ENCODE results near the gene GATAD1.

DNA sequence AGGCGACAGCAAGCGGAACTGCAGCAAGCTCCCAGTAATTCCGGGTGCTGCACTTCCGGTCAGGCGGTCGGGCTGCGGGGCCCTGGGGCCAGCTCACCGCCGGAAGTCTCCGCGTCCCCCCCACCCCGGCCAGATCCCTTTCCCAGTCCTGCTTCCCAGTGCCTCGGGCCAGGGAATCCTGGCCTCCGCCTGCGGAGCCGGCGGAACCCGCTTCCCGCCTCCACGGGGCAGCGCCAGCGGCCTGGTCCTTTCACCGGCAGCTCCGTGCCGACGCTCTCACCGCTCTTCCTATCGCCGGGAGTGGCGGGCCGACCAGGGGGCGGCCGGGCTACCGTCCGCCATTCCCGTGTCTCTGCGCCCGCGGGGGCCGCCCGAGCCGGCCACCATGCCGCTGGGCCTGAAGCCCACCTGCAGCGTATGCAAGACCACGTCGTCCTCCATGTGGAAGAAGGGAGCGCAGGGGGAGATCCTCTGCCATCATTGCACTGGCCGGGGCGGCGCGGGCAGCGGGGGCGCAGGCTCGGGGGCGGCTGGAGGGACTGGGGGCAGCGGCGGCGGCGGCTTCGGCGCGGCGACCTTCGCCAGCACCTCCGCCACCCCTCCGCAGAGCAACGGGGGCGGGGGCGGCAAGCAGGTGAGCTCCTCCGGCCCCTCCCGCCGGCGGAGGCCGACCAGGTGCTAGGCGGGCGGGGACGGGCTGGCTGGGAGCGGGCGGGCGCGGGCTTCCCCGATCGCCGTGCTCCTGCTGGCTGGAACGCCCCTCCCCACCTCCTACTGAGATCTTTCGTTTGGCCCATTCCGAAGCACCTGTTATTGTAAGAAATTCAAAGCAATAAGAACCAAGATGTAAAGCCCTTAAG is at the start of gene GATAD1:
- TF ChIP-seq, protein P1, sequence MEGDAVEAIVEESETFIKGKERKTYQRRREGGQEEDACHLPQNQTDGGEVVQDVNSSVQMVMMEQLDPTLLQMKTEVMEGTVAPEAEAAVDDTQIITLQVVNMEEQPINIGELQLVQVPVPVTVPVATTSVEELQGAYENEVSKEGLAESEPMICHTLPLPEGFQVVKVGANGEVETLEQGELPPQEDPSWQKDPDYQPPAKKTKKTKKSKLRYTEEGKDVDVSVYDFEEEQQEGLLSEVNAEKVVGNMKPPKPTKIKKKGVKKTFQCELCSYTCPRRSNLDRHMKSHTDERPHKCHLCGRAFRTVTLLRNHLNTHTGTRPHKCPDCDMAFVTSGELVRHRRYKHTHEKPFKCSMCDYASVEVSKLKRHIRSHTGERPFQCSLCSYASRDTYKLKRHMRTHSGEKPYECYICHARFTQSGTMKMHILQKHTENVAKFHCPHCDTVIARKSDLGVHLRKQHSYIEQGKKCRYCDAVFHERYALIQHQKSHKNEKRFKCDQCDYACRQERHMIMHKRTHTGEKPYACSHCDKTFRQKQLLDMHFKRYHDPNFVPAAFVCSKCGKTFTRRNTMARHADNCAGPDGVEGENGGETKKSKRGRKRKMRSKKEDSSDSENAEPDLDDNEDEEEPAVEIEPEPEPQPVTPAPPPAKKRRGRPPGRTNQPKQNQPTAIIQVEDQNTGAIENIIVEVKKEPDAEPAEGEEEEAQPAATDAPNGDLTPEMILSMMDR (IDR thresholded peaks at IDR 0.05; ENCODE audit: low read length) = peak; percentile 81; the same call in 1 of the 2 replicates
- no peak for TF ChIP-seq EZH2phosphoT487 (IDR thresholded peaks at IDR 0.05; ENCODE audit: low read length)
